Measurements from ENCODE around the gene MBNL1.

The MBNL1 gene

DNA sequence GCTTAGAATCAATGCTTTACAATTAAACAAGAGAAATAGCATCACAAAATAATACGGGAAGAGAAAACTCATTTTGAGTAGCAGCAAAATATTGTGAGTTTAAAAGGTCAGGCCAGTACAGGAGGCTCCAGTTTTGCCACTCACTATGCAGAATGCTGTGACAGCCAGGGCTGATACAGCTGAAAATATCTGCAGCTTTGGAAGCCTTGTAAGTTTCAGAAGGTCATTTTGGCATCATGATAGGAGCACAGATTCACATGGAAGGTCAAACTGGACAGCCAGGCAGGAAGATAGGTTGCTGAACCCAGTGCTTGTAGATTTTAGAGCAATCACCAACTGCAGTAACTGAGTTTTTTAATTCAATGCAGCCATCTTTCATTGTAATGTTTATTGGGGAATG is 14.1 kb downstream of the MBNL1 start:
- CTCF ChIA-PET: no interaction called here
- TF ChIP-seq NFRKB (IDR thresholded peaks at IDR 0.05): no peak
- TF ChIP-seq SUZ12 (IDR thresholded peaks at IDR 0.05): no peak
- no peak for TF ChIP-seq CTBP1 (IDR thresholded peaks at IDR 0.05; ENCODE audit: borderline replicate concordance)
- TF ChIP-seq, protein P1, sequence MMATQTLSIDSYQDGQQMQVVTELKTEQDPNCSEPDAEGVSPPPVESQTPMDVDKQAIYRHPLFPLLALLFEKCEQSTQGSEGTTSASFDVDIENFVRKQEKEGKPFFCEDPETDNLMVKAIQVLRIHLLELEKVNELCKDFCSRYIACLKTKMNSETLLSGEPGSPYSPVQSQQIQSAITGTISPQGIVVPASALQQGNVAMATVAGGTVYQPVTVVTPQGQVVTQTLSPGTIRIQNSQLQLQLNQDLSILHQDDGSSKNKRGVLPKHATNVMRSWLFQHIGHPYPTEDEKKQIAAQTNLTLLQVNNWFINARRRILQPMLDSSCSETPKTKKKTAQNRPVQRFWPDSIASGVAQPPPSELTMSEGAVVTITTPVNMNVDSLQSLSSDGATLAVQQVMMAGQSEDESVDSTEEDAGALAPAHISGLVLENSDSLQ (IDR thresholded peaks at IDR 0.05): no peak
- TF ChIP-seq FOXK2 (IDR thresholded peaks at IDR 0.05): no peak
- TF ChIP-seq HDGF (IDR thresholded peaks at IDR 0.05; ENCODE audit: borderline replicate concordance): no peak
- POLR2A ChIA-PET: no interaction called here
- DNase-seq (ENCODE audit: extremely low spot score): no peak

DNA sequence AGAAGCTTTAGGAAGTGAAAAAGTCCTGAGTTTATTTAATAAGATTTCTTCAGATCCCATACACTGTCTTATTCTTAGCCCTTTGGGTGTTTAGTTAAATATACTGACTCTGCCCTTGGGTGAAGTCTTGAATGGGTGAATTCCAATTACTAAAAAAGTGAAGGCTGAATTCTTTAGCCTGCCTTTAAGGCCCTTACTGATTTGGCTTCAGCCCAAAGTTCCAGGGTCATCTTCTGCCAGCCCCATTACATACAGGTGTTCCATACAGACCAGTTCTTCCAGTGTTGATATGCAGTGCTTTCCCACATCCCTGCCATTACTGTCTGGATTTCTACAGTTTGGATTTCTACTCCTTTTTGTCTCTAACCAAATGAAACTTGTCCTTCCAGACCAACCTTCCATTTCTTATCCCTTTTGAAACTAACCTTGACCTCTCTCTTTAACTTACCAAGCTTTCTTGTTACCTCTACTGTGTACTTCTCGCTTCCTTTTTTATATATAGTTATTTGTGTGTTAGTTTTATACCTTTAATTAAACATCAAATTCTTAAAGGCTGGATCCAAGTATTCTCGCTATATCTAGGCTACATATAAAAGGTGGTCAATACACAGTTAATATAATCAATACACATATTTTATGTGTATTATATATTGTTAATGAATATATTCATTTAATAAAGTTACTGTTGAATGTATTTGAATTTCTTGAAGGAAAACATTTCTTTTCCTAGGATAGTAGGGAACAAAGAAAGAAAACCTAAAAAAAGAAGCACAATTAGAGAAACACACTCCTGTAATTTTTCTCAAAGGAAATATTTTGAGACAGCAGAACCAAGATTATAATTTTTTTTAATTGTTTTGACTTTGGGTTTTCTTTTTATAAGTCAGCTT is 15.0 kb downstream of the MBNL1 start:
- POLR2A ChIA-PET: interaction anchor here (0.6 kb wide), 1 partner anchor 156 kb away, joined by 3 read pairs; no protein-coding TSS in a partner anchor
- no peak for TF ChIP-seq SUZ12 (IDR thresholded peaks at IDR 0.05)
- CTCF ChIA-PET: no interaction called here
- DNase-seq (ENCODE audit: extremely low spot score): no peak

DNA sequence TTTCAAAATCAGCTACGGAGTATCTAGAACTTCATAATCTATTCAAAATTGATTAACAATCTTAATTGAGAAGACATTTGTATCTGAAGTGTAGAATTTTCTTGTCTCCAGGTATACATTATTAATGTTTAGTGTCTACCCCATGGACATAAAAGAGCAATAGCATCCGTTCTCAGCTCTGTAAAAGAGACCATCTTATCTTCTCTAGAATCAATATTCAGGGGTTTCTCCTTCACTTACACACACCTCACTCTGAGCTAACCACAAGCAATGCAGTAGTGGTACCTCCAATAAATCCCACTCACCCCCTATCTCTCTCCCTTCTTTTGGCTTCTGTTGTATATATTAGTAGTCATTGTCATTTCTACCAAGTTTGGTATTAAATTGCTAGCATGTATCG is 16.2 kb downstream of the MBNL1 start:
- CTCF ChIA-PET: interaction anchor here (0.6 kb wide), 1 partner anchor 8 kb away, joined by 3 read pairs; no protein-coding TSS in a partner anchor

DNA sequence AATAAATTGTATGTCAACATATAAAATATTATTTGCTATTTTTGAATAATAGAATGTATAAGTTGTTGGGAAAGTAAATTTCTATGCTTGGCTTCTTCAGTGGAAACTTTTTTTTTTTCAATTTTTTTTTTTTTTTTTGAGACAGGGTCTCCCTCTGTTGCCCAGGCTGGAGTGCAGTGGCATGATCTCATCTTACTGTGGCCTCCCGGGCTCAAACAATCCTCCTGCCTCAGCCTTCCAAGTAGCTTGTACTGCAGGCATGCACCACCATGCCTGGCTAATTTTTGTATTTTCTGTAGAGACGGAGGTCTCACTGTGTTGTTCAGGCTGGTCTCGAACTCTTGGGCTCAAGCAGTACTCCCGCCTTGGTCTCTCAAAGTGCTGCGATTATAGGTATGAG is 16.8 kb downstream of the MBNL1 start:
- no peak for DNase-seq (ENCODE audit: extremely low spot score)
- TF ChIP-seq FOXA1 (IDR thresholded peaks at IDR 0.05) (no peak), ZNF384 (IDR thresholded peaks at IDR 0.05) (peak; percentile 65)
- POLR2A ChIA-PET: no interaction called here
- CTCF ChIA-PET: interaction anchor here (0.6 to 0.7 kb wide), 2 partner anchors 9 to 11 kb away, joined by 3 read pairs; no protein-coding TSS in a partner anchor

More for the DNA sequence above, 16.2 kb downstream of the MBNL1 start:
- DNase-seq (ENCODE audit: extremely low spot score): no peak
- no peak for TF ChIP-seq FOXM1 (IDR thresholded peaks at IDR 0.05; ENCODE audit: borderline replicate concordance)
- no peak for TF ChIP-seq ARNT (IDR thresholded peaks at IDR 0.05)
- POLR2A ChIA-PET: interaction anchor here (0.6 to 0.8 kb wide), 2 partner anchors 14 to 155 kb away, joined by 3 to 4 read pairs; no protein-coding TSS in a partner anchor

DNA sequence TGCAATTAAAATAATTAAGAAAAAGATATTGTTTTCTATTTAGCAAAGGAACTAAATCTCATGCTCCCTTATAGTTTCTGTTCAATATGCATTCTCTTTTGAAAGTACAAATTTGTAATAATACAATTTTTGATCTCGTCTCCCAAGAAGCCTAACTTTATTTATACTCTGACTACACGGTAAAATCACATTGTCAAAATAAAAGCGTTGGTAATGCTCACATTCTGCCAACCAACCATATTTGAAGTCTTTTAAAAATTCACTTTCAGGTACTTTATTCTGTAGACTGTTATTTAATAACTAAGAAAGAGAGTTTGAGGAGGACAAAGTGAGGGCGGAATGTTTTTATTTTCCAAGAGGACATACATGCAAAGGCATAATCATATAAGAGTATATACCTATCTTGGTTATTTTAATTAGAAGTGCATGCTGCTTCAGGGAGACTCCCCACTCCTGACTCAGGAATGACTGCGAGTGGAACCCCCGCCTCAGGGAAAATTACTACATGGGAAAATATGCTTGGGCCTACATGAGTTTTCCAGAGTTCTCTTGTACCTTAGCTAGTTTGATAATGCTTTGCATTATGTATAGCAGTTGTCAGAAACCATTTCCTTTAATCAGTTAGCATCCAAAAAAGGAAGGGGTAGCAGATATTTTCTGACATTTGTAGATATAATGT is 19.3 kb downstream of the MBNL1 start:
- TF ChIP-seq LEF1 (IDR thresholded peaks at IDR 0.05; ENCODE audit: borderline replicate concordance) (no peak), ARNT (IDR thresholded peaks at IDR 0.05) (no peak), SUZ12 (IDR thresholded peaks at IDR 0.05) (no peak), NFRKB (IDR thresholded peaks at IDR 0.05) (no peak), TARDBP (IDR thresholded peaks at IDR 0.05) (no peak), L3MBTL2 (conservative IDR thresholded peaks at IDR 0.05) (no peak), SP1 (IDR thresholded peaks at IDR 0.05) (no peak), BHLHE40 (IDR thresholded peaks at IDR 0.05; ENCODE audit: borderline replicate concordance) (no peak), ZNF384 (IDR thresholded peaks at IDR 0.05) (no peak), FOXA1 (IDR thresholded peaks at IDR 0.05) (no peak), FOXK2 (IDR thresholded peaks at IDR 0.05) (no peak), ELF4 (IDR thresholded peaks at IDR 0.05) (no peak), HDGF (IDR thresholded peaks at IDR 0.05; ENCODE audit: borderline replicate concordance) (no peak), CTBP1 (IDR thresholded peaks at IDR 0.05; ENCODE audit: borderline replicate concordance) (no peak), FOXM1 (IDR thresholded peaks at IDR 0.05; ENCODE audit: borderline replicate concordance) (no peak)
- TF ChIP-seq, protein P1 (IDR thresholded peaks at IDR 0.05): no peak
- POLR2A ChIA-PET: no interaction called here
- DNase-seq (ENCODE audit: extremely low spot score): no peak
- CTCF ChIA-PET: no interaction called here

DNA sequence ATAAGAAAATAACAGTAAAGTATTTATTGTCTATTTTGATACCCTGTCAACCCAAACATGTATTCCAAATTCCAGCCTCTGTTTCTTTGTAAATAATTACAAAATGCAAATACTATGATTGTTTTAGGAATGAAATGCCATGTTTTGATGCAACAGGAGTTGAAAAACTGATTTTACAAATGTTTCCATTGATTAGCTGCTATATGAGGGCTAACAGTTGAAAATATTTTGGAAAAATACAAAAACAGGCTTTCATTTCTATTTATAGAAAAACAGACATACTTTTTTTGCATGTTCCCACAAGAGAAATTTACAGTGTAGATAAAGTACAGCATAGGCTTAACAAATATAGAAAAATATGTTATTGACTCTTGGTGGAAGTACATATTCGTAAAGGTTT is 20.0 kb downstream of the MBNL1 start:
- TF ChIP-seq ARNT (IDR thresholded peaks at IDR 0.05): no peak
- no peak for TF ChIP-seq SP1 (IDR thresholded peaks at IDR 0.05)
- no peak for TF ChIP-seq TARDBP (IDR thresholded peaks at IDR 0.05)
- TF ChIP-seq ELF4 (IDR thresholded peaks at IDR 0.05): no peak
- TF ChIP-seq, protein P1 (IDR thresholded peaks at IDR 0.05): no peak
- no peak for TF ChIP-seq FOXA1 (IDR thresholded peaks at IDR 0.05)
- no peak for TF ChIP-seq L3MBTL2 (conservative IDR thresholded peaks at IDR 0.05)
- no peak for TF ChIP-seq BHLHE40 (IDR thresholded peaks at IDR 0.05; ENCODE audit: borderline replicate concordance)
- TF ChIP-seq CTBP1 (IDR thresholded peaks at IDR 0.05; ENCODE audit: borderline replicate concordance): no peak
- TF ChIP-seq ZNF384 (IDR thresholded peaks at IDR 0.05): no peak
- TF ChIP-seq HDGF (IDR thresholded peaks at IDR 0.05; ENCODE audit: borderline replicate concordance): no peak
- no peak for TF ChIP-seq SUZ12 (IDR thresholded peaks at IDR 0.05)
- no peak for TF ChIP-seq LEF1 (IDR thresholded peaks at IDR 0.05; ENCODE audit: borderline replicate concordance)
- no peak for TF ChIP-seq FOXM1 (IDR thresholded peaks at IDR 0.05; ENCODE audit: borderline replicate concordance)
- no peak for TF ChIP-seq NFRKB (IDR thresholded peaks at IDR 0.05)
- POLR2A ChIA-PET: no interaction called here
- CTCF ChIA-PET: no interaction called here
- DNase-seq (ENCODE audit: extremely low spot score): no peak

Data from HEK293T (cell line).